ENCODE results near the gene LSS. TPM values are rescaled to one million over a fixed set of nuclear protein-coding genes. Genes with fewer than 3 reads are reported as not detected.

The LSS gene
- total RNA-seq, 2 donors from 2014 or later: 78.1 to 109 TPM

DNA sequence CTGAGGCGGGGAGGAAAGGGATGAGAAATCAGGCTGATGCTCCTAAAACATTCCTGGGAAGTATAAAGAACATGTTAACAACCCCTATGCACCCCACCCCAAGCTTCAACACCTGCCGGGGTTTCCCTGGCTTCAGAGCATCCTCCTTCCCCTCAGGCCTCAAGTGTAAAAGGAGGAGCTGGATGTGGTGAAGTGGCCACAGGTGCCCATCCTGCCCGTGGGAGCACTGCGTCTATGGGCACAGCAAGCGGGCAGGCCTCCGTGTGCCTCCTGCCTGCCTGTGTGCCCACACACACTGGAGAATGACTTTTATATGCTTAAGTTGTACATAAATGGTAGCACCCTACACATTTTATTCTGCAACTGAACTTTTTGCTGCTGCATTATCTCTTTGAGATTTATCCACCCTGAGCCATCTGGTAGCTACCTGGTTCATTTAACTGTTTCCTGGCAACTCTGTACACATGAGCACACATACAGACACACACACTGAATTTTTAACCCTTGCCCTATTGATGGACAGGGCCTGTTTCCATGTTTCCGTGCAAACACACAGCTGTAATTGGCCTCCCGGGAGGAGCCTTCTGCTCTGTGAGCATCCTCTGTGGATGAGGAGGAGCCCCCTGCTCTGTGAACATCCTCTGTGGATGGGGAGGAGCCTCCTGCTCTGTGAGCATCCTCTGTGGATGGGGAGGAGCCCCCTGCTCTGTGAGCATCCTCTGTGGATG is 59.8 kb downstream of the LSS start:
- no peaks in the 10 kb centered on the region for H3K9me3 ChIP-seq
- no peaks in the 10 kb centered on the region for H3K4me1 ChIP-seq (ENCODE audit: control insufficient read depth in 1 of 2, low read depth in 2 of 2)
- H3K36me3 ChIP-seq: no peaks in the 10 kb centered on the region
- ATAC-seq (ENCODE audit: insufficient number of reproducible peaks, low FRiP score, low read depth) (no peak), DNase-seq (ENCODE audit: low spot score) (no peak)
- no peak overlapping the region for H3K4me3 ChIP-seq
- TF ChIP-seq, protein P1, sequence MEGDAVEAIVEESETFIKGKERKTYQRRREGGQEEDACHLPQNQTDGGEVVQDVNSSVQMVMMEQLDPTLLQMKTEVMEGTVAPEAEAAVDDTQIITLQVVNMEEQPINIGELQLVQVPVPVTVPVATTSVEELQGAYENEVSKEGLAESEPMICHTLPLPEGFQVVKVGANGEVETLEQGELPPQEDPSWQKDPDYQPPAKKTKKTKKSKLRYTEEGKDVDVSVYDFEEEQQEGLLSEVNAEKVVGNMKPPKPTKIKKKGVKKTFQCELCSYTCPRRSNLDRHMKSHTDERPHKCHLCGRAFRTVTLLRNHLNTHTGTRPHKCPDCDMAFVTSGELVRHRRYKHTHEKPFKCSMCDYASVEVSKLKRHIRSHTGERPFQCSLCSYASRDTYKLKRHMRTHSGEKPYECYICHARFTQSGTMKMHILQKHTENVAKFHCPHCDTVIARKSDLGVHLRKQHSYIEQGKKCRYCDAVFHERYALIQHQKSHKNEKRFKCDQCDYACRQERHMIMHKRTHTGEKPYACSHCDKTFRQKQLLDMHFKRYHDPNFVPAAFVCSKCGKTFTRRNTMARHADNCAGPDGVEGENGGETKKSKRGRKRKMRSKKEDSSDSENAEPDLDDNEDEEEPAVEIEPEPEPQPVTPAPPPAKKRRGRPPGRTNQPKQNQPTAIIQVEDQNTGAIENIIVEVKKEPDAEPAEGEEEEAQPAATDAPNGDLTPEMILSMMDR (IDR thresholded peaks at IDR 0.05): no peak
- no peaks in the 10 kb centered on the region for H3K27me3 ChIP-seq (replicated peaks; ENCODE audit: insufficient read depth)
- H3K27ac ChIP-seq: no peak overlapping the region

GRCh38 chr21:46168238-46168637 is 60.3 kb downstream of the LSS start:
- DNase-seq (ENCODE audit: low spot score) (no peak), ATAC-seq (ENCODE audit: insufficient number of reproducible peaks, low FRiP score, low read depth) (no peak)
- H3K27me3 ChIP-seq (replicated peaks; ENCODE audit: insufficient read depth): no peaks in the 10 kb centered on the region
- H3K27ac ChIP-seq: no peak overlapping the region
- no peak overlapping the region for H3K4me3 ChIP-seq
- no peaks in the 10 kb centered on the region for H3K36me3 ChIP-seq
- no peaks in the 10 kb centered on the region for H3K4me1 ChIP-seq (ENCODE audit: control insufficient read depth in 1 of 2, low read depth in 2 of 2)
- TF ChIP-seq, protein P1 (IDR thresholded peaks at IDR 0.05): no peak
- no peaks in the 10 kb centered on the region for H3K9me3 ChIP-seq

DNA sequence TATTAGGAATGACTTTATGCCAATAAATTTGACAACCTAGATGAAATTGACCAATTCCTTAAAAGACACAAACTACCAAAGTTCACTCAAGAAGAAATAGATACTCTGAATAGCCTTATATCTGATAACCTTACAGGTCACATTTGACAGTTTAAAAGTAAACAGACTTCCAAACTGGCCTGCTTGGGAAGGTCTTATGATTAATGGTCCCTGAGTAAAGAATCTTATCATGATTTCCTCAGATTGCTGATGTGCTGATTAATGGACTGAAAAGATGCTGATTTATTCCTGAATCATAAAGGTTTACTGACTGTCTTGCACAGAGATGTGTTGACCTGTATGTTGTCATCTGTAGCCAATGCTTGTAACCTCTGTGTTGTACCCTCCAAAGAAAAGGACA is 63.5 kb downstream of the LSS start:
- DNase-seq (ENCODE audit: low spot score) (no peak), ATAC-seq (ENCODE audit: insufficient number of reproducible peaks, low FRiP score, low read depth) (no peak)
- Histone ChIP-seq H3K4me1 (ENCODE audit: control insufficient read depth in 1 of 2, low read depth in 2 of 2) (peaks cover 0 to 11% of the 10 kb centered on the region in 2 donors), H3K9me3 (no peaks in the 10 kb centered on the region), H3K27ac (no peak overlapping the region), H3K4me3 (no peak overlapping the region), H3K36me3 (no peaks in the 10 kb centered on the region), H3K27me3 (replicated peaks; ENCODE audit: insufficient read depth) (no peaks in the 10 kb centered on the region)
- TF ChIP-seq, protein P1 (IDR thresholded peaks at IDR 0.05): no peak

GRCh38 chr21:46163380-46163779 is 65.2 kb downstream of the LSS start:
- Histone ChIP-seq H3K4me1 (ENCODE audit: control insufficient read depth in 1 of 2, low read depth in 2 of 2) (peaks cover 0 to 11% of the 10 kb centered on the region in 2 donors), H3K4me3 (no peak overlapping the region), H3K9me3 (no peaks in the 10 kb centered on the region), H3K36me3 (no peaks in the 10 kb centered on the region), H3K27me3 (replicated peaks; ENCODE audit: insufficient read depth) (no peaks in the 10 kb centered on the region), H3K27ac (no peak overlapping the region)
- TF ChIP-seq, protein P1 (IDR thresholded peaks at IDR 0.05): no peak
- no peak for ATAC-seq (ENCODE audit: insufficient number of reproducible peaks, low FRiP score, low read depth)
- no peak for DNase-seq (ENCODE audit: low spot score)

GRCh38 chr21:46161633-46162592 is 66.7 kb downstream of the LSS start:
- DNase-seq (ENCODE audit: low spot score) (no peak), ATAC-seq (ENCODE audit: insufficient number of reproducible peaks, low FRiP score, low read depth) (no peak)
- peaks cover 0 to 11% of the 10 kb centered on the region in 2 donors for H3K4me1 ChIP-seq (ENCODE audit: control insufficient read depth in 1 of 2, low read depth in 2 of 2)
- TF ChIP-seq, protein P1 (IDR thresholded peaks at IDR 0.05): no peak
- no peaks in the 10 kb centered on the region for H3K36me3 ChIP-seq
- no peak overlapping the region for H3K27ac ChIP-seq
- no peak overlapping the region for H3K4me3 ChIP-seq
- no peaks in the 10 kb centered on the region for H3K9me3 ChIP-seq
- no peaks in the 10 kb centered on the region for H3K27me3 ChIP-seq (replicated peaks; ENCODE audit: insufficient read depth)

Measured in thoracic aorta (tissue), 2 donors.